K562 (cell line): ENCODE measurements around the gene KRTAP4-8. TPM values are rescaled to one million over a fixed set of nuclear protein-coding genes. Genes with fewer than 3 reads are reported as not detected.

Source experiments
- ATAC-seq: fragments of 200-7000 bp; cut with Tn5 transposase; 3 replicates; pipeline ENCODE4 v1.9.1; 2020; ENCODE audit warnings: moderate library complexity
- BruUV-seq: library from RNA; stranded (reverse); fragments of 400-500 nt; replicated peaks from 2 replicates; lab custom pipeline; 2021; lab: Mats Ljungman, UMichigan
- CTCF ChIA-PET: fragments of 300-600 bp; formaldehyde crosslinking; extraction: SDS; loops from one replicate; lab custom pipeline; 2021; ENCODE audit warnings: low intra/inter-chr PET ratio; lab: Yijun Ruan, JAX
- POLR2A ChIA-PET: fragments of 300-600, 350-650 bp; sonication (Branson Sonifier 250); formaldehyde crosslinking; extraction: SDS; loops from one replicate; lab custom pipeline; 2021; ENCODE audit warnings: antibody characterized with exemption, inconsistent platforms; lab: Yijun Ruan, JAX
- DNase-seq, 4 experiments: peaks; one replicate each; pipeline versions ENCODE4 v3.0.0 to v3.0.0-alpha.2; 2011 to 2018; ENCODE audit warnings: low spot score in 3 of 4, mixed read lengths in 3 of 4; ENCODE audit errors: extremely low read depth in 1 of 4
- FAIRE-seq: peaks from 2 replicates; lab custom pipeline; 2011; peaks lifted over from hg19 to GRCh38; lab: Jason Lieb, UNC
- H2AFZ ChIP-seq: 2 replicates; pipeline ENCODE4 v1.6.0; 2011; ENCODE audit warnings: low read depth, low read length, control low read depth, inconsistent platforms
- H3K27ac ChIP-seq: fragments of 200-600 bp; 3 replicates; pipeline ENCODE4 v1.8.0; 2011; ENCODE audit warnings: low read depth, mild to moderate bottlenecking, control low read depth, inconsistent platforms, low read length, moderate library complexity, mixed read lengths; ENCODE audit errors: extremely low read depth
- H3K27me3 ChIP-seq, 2 experiments: fragments of 300-600 bp in 1 of 2; 2 replicates in 1 of 2; 3 replicates in 1 of 2; pipeline versions ENCODE4 v1.6.0 to v1.8.0; 2011; ENCODE audit warnings: inconsistent platforms in 2 of 2, low read length in 2 of 2, mild to moderate bottlenecking in 1 of 2, mixed read lengths in 1 of 2, moderate library complexity in 1 of 2; ENCODE audit not compliant: control insufficient read depth in 2 of 2, insufficient read depth in 2 of 2
- H3K36me3 ChIP-seq: fragments of 300-600 bp; 3 replicates; pipeline ENCODE4 v1.8.0; 2011; ENCODE audit warnings: mild to moderate bottlenecking, low read length, inconsistent platforms; ENCODE audit not compliant: control insufficient read depth, insufficient read depth
- H3K4me1 ChIP-seq, 2 experiments: fragments of 200-600 bp in 1 of 2; replicated peaks in 1 of 2; 2 replicates in 1 of 2; 3 replicates in 1 of 2; pipeline versions ENCODE4 v1.5.1 to v1.8.0; 2011; ENCODE audit warnings: inconsistent platforms in 2 of 2, low read length in 2 of 2, mild to moderate bottlenecking in 1 of 2, mixed read lengths in 1 of 2, moderate library complexity in 1 of 2; ENCODE audit not compliant: control insufficient read depth in 2 of 2, insufficient read depth in 2 of 2
- H3K4me2 ChIP-seq: 2 replicates; pipeline ENCODE4 v1.6.1; 2011; ENCODE audit warnings: low read length, control low read depth, inconsistent platforms, mixed read lengths; ENCODE audit not compliant: insufficient read depth
- H3K4me3 ChIP-seq: fragments of 200-600 bp; sonication (generic), shearing (Covaris generic); 2 replicates; pipeline ENCODE4 v1.5.1; 2016; ENCODE audit warnings: control low read depth, inconsistent platforms
- H3K79me2 ChIP-seq: fragments of 200-600 bp; 3 replicates; pipeline ENCODE4 v1.8.0; 2011; ENCODE audit warnings: low read length, inconsistent platforms; ENCODE audit not compliant: control insufficient read depth, insufficient read depth
- H3K9ac ChIP-seq, 2 experiments: 2 replicates each; pipeline versions ENCODE4 v1.6.0 to v1.6.1; 2011; ENCODE audit warnings: low read depth in 2 of 2, low read length in 2 of 2, control low read depth in 1 of 2, inconsistent platforms in 1 of 2, mild to moderate bottlenecking in 1 of 2, mixed read lengths in 1 of 2; ENCODE audit not compliant: insufficient read depth in 1 of 2
- H3K9me1 ChIP-seq: one replicate; pipeline ENCODE4 v1.6.0; 2011; ENCODE audit warnings: inconsistent platforms, mild to moderate bottlenecking, low read length, moderate library complexity; ENCODE audit not compliant: control insufficient read depth, insufficient read depth
- H3K9me3 ChIP-seq: replicated peaks from 2 replicates; pipeline ENCODE4 v1.5.1; 2011; ENCODE audit warnings: low read depth, low read length, inconsistent platforms; ENCODE audit not compliant: control insufficient read depth, insufficient read depth
- H4K20me1 ChIP-seq: replicated peaks from 2 replicates; pipeline ENCODE4 v1.6.1; 2011; ENCODE audit warnings: low read length, inconsistent platforms, mixed read lengths; ENCODE audit not compliant: control insufficient read depth, insufficient read depth
- HES1 ChIP-seq: fragments of 450-650 bp; IDR thresholded peaks from 2 replicates; pipeline ENCODE4 v1.6.1; 2016; ENCODE audit warnings: low read depth, mild to moderate bottlenecking, moderate library complexity
- MLX ChIP-seq, 2 experiments: fragments of 450-650 bp in 1 of 2; sonication (generic) in 1 of 2; formaldehyde crosslinking; conservative IDR thresholded peaks; 2 replicates each; pipeline versions ENCODE4 v1.4.0 to v1.8.1; 2020 to 2022; ENCODE audit warnings: mild to moderate bottlenecking in 1 of 2, missing genetic modification reagents in 1 of 2
- THAP7 ChIP-seq: fragments of 250-450 bp; sonication (Bioruptor Pico); IDR thresholded peaks from 2 replicates; pipeline ENCODE4 v1.5.0; 2021
- YY1 ChIP-seq, 3 experiments: IDR thresholded peaks; 2 replicates each; pipeline ENCODE4 v1.6.1; 2011; ENCODE audit warnings: low read length in 2 of 3, mild to moderate bottlenecking in 2 of 3, moderate library complexity in 2 of 3, borderline replicate concordance in 1 of 3, control low read depth in 1 of 3, low read depth in 1 of 3; ENCODE audit not compliant: insufficient read depth in 3 of 3, insufficient replicate concordance in 2 of 3, control insufficient read depth in 1 of 3, insufficient read length in 1 of 3; ENCODE audit errors: extremely low read depth in 1 of 3
- WGBS: fragments of 100-300 bp; shearing (Covaris generic); methylation state at CpG from one replicate; pipeline ENCODE4 v1.1.6; 2016; ENCODE audit warnings: low coverage, mixed read lengths; ENCODE audit not compliant: insufficient coverage; ENCODE audit errors: missing lambda C conversion rate; 5-methylcytosine and 5-hydroxymethylcytosine counted together
- in situ Hi-C: fragments of 300-500 bp; cut with MboI; formaldehyde crosslinking; loops from 4 replicates; pipeline ENCODE4 v1.15.0; 2018; ENCODE audit warnings: inconsistent platforms, mixed read lengths
- intact Hi-C: fragments of 100-400 bp; cut with micrococcal nuclease; formaldehyde crosslinking; loops from 2 replicates; pipeline ENCODE4 v1.14.2; 2022
- polyA plus RNA-seq, 8 experiments: library from polyadenylated mRNA; depleted of rRNA in 4 of 8; stranded (reverse) in 5 of 8; unstranded in 3 of 8; fragments of >200 nt; fragmentation: Nextera tagmentation in 2 of 8; fragmentation: Illumina TruSeq in 1 of 8; extraction: Ambion mirVana in 2 of 8; extraction: Trizol in 1 of 8; gene quantifications; 2 replicates each; pipeline versions ENCODE4 v1.2.1 to v1.2.3, GENCODE V29; 2011 to 2014; ENCODE audit warnings: inconsistent platforms in 1 of 8, missing spikeins in 1 of 8
- total RNA-seq, 7 experiments: library from RNA; depleted of rRNA in 6 of 7; stranded (reverse); fragments of >200 nt in 6 of 7; fragmentation: Illumina TruSeq in 2 of 7; extraction: Trizol in 2 of 7; gene quantifications; 2 replicates each; pipeline versions ENCODE4 v1.2.1 to v1.2.3, GENCODE V29; 2011 to 2021; ENCODE audit warnings: low replicate concordance in 1 of 7

Gene KRTAP4-8
- total and polyA plus RNA-seq, 9 of the 15 experiments (the other 6 are each of a cell fraction or from before 2014, with no cell fraction given): not detected

GRCh38 chr17:41054025-41054424, 43.9 kb downstream of the KRTAP4-8 start:
- H3K9me1 ChIP-seq: no peaks in the 10 kb centered on the region
- no peaks in the 10 kb centered on the region for H3K4me1 ChIP-seq
- H3K27me3 ChIP-seq: peaks cover 0 to 7% of the 10 kb centered on the region in 2 experiments; a peak in 2 of 5 replicates
- TF ChIP-seq MLX (CRISPR knock-in tag; conservative IDR thresholded peaks at IDR 0.05): no peak
- TF ChIP-seq THAP7: no peak
- no peak for TF ChIP-seq HES1
- no peak for TF ChIP-seq YY1 (IDR thresholded peaks at IDR 0.05; ENCODE audit: borderline replicate concordance in 1 of 3, control insufficient read depth in 1 of 3, extremely low read depth in 1 of 3, insufficient read depth in 3 of 3, insufficient read length in 1 of 3, insufficient replicate concordance in 2 of 3, low read depth in 1 of 3, low read length in 2 of 3)
- TF ChIP-seq, all 486 proteins: peak for 0
- no peak overlapping the region for H3K9ac ChIP-seq
- in situ Hi-C loops: no loop called here
- no peak overlapping the region for H3K4me2 ChIP-seq
- ChIA-PET POLR2A (interaction anchor here (0.7 kb wide), 1 partner anchor 14 kb away, joined by 3 read pairs; no protein-coding TSS in a partner anchor), CTCF (no interaction called here)
- BruUV-seq: no TSS peak
- intact Hi-C loops: no loop called here
- ATAC-seq: no peak
- H3K9me3 ChIP-seq: no peaks in the 10 kb centered on the region
- no peak overlapping the region for H3K27ac ChIP-seq
- DNase-seq: no peak
- no peaks in the 10 kb centered on the region for H4K20me1 ChIP-seq
- no peak overlapping the region for H3K4me3 ChIP-seq
- H3K36me3 ChIP-seq: no peaks in the 10 kb centered on the region
- WGBS: 1% methylated on average over 4 of the region's 4 CpGs
- H3K79me2 ChIP-seq: no peaks in the 10 kb centered on the region
- no peak overlapping the region for H2AFZ ChIP-seq
- FAIRE-seq: no peak
